GM12865 (cell line): ENCODE data around the gene METTL6.
"Not testable (repeated sequence)": the region's sequence is repeated elsewhere in the genome, so short reads cannot be mapped to it uniquely, and the experiment has no call there.

Source experiments
- DNase-seq: peaks from one replicate; pipeline ENCODE4 v3.0.0; 2010; ENCODE audit warnings: low read depth
- H3K4me3 ChIP-seq: 2 replicates; pipeline ENCODE4 v1.5.1; 2011; ENCODE audit warnings: mild to moderate bottlenecking, low read depth, low read length, control low read depth
- TF ChIP-seq, protein P1 (sequence below): IDR thresholded peaks from 2 replicates; pipeline ENCODE4 v1.5.1; 2011; ENCODE audit warnings: low read length, control low read depth, low read depth, inconsistent platforms; ENCODE audit not compliant: insufficient read depth; ENCODE audit errors: missing control alignments

Gene METTL6

DNA sequence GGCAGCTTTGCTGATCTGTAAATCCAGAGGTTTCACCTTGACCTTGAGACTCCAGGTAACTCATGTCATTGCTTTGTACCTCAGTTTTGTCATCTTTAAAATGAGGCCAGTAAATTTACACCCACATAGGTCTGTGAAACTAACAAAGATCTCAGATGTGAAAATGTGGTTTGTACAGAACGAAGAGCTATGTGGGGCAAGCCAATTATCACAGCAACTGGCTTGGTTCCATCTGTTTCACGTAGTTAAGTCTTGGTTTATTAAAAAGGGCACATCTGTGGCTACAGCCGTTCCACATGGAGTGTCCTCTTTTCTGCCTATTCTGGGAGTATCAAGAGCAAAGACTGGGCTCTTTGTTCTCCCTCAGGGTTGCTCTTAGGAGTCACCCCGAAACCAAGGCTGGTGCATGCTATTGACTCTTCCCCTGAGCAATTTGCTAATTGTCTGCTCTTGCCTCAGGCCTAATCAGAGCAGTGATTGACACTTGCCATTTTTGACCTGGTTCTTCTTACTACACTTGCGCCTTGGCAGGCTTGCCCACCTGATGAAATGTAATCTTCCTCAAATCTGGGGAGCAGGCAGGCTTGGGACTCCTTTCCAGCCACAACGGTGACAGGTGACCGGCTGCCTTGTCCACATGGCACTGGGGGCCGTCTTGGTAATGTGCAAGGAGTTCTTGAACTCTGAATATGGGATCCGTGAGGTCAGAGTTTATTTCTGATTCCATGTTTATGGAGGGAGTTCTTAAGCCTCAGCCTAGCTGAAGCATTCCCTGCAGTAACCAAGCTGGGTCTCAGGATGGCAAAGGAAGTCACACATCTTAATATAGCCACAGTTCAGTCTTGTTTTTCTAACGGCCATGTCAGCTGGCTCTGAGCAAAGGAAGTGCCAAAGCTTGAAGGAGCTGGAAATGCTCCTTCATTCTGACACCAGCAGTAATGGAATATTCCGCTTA is 40.2 kb upstream of the METTL6 start:
- DNase-seq: peak; percentile 84
- TF ChIP-seq, protein P1, sequence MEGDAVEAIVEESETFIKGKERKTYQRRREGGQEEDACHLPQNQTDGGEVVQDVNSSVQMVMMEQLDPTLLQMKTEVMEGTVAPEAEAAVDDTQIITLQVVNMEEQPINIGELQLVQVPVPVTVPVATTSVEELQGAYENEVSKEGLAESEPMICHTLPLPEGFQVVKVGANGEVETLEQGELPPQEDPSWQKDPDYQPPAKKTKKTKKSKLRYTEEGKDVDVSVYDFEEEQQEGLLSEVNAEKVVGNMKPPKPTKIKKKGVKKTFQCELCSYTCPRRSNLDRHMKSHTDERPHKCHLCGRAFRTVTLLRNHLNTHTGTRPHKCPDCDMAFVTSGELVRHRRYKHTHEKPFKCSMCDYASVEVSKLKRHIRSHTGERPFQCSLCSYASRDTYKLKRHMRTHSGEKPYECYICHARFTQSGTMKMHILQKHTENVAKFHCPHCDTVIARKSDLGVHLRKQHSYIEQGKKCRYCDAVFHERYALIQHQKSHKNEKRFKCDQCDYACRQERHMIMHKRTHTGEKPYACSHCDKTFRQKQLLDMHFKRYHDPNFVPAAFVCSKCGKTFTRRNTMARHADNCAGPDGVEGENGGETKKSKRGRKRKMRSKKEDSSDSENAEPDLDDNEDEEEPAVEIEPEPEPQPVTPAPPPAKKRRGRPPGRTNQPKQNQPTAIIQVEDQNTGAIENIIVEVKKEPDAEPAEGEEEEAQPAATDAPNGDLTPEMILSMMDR: no peak
- no peak overlapping the region for H3K4me3 ChIP-seq

DNA sequence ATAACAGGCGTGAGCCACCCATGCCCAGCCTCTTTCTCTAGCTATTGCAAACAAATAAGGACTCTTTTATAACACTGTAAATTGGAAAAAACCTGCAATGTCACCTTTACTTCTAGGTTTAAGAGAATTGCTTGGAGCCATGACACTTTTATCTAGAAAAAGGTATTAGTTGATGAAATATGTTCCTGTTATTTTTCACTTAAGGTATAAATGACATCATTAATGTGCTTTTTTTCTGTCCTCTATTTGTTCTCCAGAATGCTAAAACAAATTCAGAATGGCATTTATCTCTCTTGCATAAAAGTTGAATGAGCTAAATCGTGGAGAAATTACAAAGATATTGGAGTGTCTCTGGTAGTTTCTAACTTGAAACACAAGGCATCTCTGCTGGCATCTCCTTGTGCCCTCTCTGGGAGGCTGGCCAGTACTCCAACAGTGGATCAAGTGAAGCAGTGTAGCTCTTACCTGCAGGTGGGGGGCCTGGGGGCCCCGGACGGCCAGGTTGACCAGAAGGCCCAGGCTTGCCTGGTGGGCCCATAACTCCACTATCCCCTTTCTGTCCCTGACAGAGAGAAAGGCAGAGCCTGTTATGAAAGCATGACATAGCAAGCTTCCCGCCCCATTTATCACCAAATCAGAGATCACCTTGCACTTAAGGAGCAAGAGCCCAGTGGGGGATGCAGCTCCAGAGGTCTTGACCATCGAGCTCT is 38.7 kb upstream of the METTL6 start:
- H3K4me3 ChIP-seq: no peak overlapping the region
- TF ChIP-seq, protein P1: no peak
- no peak for DNase-seq

DNA sequence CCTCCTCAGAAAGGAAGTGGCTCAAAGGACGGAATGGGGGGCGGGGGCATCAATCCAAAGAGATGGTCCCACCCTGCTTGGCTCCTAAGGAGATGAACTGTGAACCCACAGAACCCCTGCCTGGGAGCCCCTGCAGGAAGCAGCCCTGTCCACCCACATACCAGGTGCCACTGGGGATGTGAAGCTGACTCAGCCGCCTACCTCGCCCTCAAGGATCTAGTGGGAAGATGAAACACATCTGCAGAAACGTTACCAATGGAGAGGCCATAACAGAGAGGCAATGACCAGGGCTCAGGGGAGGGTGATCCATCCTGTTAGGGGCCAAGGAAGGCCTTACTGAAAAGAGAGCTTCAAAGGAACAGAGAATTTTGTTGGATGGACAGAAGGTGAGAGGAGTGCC is 35.1 kb upstream of the METTL6 start:
- H3K4me3 ChIP-seq: no peak overlapping the region
- TF ChIP-seq, protein P1: no peak
- no peak for DNase-seq

DNA sequence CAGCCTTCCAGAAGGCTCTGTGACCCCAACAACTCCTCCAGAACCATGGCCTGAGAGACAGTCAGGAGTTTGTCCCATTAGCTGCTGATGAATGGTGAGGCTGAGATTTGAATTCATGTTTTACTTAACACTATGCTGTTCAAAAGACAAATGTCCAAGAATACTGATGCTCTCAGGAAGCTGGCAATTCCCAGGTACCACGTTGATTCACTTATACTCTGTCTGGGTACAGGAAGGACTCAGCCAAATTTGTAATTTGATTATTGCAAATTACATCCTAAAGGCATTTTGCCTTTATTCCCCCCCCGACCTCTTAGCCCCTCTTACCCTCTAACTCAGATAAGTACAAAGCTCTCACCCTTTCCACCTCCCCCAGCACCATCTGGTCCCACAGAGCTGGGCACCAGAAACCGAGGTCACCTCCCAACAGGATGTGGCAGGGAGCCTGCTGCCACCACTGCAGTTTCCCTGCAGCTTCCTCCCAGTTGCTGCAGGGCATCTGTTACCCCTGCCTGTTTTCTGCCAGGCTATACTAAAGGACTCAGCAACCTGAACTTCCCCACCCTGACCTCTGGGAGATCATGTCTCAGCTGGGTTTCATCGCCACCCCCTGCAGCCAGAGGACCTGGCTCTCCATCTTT is 33.7 kb upstream of the METTL6 start:
- TF ChIP-seq, protein P1: no peak
- H3K4me3 ChIP-seq: no peak overlapping the region
- DNase-seq: peak; percentile 27

DNA sequence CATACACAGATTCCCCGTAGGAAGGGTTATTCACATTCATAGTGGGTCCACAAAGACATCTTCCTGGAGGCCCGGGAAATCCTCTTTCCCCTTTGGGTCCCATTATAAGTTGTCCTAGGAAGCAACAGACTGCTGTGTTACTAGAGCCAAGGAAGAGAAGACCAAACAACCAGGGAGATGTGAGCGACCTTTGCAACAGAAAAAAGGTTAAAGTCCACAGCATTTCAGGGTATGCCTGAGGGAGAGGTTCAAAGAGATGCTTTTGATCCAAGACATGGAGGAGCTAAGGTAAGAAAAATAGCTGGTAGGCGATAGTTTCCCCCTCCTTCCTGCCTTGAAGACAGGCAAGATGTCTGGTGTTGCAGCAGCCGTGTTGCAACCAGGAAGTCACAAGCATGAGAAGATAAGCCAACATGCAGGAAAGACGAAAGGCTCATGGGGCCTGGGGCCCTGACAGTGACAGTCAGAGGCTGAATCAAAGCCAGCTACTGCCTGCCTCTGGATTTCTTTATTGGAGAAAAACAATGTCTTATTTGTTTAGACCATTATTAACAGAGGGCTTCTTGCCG is 31.0 kb upstream of the METTL6 start:
- DNase-seq: no peak
- TF ChIP-seq, protein P1: no peak
- no peak overlapping the region for H3K4me3 ChIP-seq

DNA sequence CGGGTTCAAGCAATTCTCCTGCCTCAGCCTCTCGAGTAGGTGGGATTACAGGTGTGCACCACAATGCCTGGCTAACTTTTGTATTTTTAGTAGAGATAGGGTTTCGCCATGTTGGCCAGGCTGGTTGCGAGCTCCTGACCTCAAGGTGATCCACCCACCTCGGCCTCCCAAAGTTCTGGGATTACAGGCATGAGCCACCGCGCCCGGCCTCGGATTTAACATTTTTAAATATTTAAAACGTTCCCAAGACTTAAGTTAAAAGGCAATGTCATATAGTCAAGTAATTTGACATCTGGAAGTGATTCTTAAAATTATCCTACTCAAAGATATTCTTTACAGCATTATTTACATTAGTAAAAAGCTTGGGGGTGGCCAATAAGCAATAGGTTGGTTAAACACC is 29.6 kb upstream of the METTL6 start:
- not testable (repeated sequence) for DNase-seq, H3K4me3 ChIP-seq

DNA sequence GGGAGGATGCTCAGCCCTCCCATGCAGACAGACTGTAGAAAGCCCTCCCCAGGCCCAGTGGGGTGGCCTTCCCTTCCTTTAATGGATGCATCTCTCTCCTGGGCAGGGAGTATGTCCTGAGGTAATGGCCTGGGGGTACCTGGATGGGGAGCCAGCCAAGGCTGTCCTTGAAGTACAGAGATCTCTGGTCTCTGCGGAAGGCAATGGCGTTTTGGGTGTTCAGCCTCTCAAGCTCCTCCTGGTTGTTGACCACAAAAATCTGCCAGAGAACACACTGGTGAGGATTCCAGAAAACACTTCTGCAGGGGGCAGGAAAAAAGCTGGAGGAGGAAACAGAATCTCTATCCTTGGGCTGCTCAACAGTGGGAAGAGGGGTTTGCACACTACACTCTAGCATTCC is 29.0 kb upstream of the METTL6 start:
- no peak for DNase-seq
- TF ChIP-seq, protein P1: no peak

More for the DNA sequence above, 29.0 kb upstream of the METTL6 start:
- H3K4me3 ChIP-seq: no peak overlapping the region
